ENCODE data around the gene ATOH8.

The ATOH8 gene

DNA sequence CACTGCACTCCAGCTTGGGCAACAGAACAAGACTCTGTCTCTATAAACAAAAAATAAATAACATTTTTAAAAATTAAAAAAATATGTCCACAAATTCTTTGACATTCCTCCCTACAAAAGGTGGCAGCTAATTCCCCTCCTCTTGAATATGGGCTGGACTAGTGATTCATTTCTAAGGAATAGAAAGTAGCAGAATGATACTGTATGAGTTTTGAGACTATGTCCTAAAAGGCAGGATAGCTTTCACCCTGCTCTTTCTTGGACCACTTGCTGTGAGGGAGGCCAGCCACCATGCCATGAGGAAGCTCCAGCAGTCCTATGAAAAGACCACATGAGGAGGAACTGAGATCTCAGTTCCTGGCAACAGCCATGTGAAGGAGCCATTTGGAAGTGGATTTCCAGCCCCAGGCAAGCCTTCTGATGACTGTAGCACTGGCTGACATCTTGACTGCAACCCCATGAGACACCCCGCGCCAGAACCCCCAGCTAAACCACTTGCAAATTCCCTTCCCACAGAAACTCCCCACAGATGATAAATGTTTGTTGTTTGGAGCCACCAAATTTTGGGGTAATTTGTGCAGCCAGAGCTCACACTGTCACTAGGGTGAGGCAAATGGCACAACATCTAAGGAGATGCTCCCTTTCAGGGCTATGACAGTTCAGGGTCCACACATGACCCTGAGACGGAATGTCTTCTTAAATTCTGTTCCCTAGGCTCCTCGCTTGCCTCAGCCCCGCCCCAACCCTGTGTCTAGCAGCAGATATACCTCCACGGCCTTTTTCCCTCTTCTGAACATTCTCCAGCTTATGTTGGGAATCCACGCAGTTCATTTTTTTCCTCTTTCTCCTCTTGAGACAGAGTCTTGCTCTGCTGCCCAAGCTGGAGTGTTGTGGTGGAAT lies 17.1 kb upstream of the ATOH8 start:
- DNase-seq: no peak

DNA sequence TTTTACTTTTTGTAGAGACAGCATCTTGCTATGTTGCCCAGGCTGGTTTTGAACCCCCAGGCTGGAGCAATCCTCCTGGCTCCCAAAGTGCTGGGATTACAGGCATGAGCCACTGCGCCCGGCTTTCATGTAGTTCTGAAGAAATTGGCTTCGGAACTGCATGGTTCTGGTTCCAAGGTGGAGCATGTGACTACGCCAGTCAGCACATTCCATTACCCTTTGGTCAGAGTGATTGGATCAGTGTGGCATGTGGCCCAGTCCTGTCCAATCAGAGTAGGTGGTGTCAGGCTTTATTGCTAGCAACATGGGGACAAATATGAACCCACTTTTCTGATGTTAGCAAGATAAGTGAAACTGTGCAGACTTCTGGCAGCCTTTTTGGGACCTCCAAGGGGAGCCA lies 16.3 kb upstream of the ATOH8 start:
- no peak for DNase-seq

DNA sequence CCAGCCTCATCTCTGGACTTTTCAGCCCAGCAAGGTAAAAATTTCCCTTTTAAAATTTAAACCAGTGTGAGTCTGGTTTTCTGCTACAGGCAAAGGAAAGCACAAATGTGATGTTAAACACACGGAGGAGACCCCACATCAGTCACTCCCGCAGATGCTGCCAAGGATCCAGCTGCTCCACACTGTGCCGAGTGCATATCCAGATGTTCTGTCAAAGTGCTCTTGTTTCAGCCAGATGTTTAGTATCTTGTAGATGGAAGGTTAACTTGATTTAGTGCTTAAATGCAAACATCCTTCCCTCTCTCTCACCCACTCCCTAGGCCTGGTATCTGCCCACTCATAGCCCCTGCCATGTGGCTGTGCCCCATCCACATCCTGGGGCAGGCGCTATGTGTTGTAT lies 15.8 kb upstream of the ATOH8 start:
- no peak for DNase-seq

DNA sequence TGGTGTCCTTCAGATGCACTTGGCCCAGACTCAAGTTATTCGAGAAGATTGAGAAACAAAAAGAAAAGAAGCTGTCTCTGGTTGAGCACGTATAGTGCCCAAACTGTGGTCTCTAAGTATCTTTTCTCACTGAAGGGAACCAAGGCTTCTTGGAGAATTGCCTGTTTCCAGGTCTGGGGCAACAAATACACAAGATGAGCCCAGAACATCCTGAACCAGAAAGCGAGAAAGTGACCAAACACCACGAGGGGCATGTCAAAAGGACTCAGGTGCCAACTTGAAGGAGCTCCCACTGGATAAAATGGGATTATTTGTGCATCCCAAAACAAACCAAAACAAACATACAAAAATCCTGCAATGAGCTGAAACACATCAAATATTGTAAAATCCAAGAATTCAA lies 13.6 kb upstream of the ATOH8 start:
- no peak for DNase-seq

DNA sequence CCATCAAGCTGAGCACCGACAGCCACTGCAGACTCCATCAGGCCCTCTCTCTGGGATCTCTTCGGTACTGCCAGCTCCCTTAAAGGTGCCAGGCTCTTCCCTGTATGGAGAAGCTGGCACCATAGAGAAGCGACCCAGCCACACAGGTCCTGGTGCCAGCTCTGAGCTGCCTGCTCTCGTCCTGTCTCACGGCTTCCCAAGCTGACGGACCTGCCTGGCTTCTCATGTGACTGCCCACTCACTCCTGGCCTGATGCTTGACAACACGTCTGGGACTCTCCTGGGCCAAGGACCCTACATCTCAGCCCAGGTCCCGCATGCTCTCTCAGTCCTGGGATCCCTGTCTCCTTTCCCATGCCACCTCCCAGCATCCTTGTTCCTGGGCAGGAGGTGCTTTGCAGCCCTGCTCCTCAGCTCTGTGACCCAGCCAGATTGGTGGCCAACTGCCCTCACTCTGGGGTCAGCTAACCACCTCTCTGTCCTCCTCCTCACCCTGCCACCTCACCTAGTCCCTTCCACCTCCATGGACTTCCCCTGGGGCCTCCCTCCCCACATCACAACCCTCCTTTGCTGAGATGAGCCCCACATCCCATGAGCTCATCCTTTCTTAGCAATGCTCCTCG lies 12.5 kb upstream of the ATOH8 start:
- no peak for DNase-seq

DNA sequence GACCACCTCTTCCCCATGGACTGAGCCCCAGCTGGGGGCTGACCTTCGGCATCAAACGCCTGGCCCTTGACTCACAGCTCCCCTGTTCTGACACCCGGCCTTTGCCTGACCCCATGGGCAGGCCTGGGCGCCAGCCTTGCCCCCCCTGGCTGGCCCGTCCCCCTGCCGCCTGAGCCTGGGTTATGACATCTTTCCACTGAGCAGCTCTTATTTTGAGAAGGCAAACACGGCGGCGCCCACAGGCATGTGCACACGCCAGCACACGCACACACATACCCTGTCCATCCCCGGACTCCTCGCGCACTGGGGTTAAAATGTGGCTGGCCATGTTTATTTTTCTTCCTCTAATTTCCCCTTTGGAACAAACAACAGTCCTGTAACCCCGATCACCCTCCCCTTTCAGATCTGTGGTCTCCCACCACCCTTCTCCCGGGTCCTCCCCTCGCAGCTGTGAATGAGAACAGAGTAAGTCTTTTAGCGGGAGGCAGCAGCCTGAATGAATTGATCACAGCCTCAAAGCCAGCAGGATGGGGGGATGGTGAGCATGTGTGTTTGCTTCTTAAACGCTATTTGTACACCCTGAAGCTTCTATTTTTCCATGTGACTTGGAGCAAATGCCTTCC lies 11.8 kb upstream of the ATOH8 start:
- no peak for DNase-seq

DNA sequence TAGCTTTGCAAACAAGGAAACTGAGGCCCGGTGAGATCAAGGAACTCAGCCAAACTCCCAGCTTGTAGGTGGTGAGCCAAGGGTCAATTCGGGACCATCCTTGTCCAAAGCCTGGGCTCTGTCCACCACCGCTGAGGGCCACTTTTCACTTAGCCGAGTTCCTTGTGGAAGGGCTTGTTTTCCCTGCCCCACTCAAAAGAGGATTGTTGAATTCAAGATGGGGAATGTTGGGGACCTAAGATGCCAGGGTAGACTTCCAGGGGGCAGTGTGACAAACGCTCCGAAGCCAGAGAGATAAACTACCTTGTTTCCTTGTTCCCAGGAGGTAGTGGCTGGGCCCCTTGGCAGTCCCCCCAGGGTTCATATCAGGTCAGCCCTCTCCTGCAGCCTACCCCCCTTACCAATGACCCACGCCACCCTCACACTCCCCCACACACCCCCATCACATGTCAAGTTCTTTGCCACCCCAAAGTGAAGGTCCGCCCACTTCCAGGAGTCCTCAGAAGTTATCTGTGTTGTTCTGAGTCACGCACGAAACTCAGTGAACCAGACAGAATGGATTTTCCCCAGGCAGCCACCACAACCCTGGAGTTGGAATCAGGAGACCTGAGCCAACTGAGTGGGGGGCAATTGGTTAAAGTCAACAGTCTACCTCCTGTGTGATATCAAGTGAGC lies 10.3 kb upstream of the ATOH8 start:
- DNase-seq: no peak

DNA sequence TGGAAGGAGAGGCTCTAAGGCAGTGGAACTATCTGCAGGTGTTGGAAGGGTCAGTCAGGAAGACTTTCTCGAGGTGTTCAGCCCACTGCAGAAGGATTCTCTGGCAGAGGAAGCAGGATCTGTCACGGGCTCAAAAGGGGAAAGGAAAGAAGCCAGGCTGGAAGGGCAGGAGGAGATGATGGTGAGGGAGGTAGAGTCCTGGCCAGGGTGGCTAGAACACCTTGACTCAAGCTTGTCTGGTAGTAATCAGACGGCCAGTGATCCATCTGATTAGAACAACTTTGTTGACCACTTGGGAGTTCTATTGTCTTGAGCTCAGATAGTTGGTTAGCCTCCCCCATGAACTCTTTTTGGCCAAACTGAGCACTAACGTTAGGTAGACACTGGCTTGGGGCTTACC lies 9.7 kb upstream of the ATOH8 start:
- DNase-seq: no peak

DNA sequence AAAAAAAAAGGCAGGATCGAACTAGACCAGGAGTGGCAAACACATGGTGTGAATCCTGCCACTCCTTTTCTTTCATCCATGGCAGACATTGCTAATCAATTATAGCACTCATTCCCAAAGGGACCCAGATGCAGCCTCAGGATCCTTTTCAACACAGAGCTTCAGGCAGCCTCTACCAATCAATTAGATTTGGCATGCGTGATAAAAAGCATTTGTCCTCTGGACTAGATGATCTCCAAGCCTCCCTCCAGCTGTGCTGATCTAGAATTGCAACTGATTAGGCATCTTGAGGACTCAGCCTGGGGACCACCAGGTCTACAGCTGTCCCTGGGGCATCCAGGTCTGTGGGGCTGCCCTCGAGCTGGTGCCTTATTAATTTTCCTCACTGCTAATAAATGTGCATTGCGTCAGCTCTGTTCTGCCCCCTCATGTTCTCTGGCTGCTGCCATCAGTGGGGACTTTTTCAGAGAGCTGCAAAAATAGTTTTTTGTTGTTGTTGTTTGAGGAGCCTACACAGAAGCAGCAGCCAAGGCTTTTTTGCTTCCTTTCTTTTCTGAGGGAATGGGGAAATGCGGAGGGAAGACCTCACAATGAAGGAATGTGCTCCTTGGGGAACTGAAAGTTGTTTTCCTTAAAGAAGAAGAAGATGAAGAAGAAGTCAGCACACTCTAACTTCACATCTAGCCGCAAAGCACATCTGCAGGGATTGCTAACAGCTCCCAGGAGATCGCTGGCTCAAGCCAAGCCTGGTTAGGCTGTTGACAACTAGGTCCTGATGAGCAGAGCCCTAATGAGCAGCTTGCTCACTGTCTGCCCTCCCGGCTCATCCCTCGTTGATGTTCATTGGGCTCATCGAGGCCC lies 8.8 kb upstream of the ATOH8 start:
- DNase-seq: peak; percentile 45

DNA sequence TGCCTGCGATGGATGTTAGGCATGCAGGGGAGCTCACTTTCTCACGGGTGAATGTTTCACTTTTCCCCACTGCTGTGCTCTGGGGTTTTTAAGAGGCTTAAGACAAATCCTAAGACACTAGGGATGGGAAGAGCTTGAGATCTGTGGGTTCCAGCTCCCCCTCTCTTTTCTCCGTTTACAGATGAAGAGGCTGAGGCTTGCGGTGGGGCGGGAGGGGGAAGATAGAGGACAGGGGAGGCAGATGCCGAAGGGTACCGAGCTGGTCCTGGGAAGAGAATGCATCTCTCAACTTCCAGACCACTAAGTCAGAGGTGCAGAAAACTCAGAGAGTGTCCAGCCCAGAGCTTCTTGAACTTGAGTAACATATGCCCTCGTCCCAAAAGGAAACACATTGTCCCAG lies 8.2 kb upstream of the ATOH8 start:
- DNase-seq: no peak

DNA sequence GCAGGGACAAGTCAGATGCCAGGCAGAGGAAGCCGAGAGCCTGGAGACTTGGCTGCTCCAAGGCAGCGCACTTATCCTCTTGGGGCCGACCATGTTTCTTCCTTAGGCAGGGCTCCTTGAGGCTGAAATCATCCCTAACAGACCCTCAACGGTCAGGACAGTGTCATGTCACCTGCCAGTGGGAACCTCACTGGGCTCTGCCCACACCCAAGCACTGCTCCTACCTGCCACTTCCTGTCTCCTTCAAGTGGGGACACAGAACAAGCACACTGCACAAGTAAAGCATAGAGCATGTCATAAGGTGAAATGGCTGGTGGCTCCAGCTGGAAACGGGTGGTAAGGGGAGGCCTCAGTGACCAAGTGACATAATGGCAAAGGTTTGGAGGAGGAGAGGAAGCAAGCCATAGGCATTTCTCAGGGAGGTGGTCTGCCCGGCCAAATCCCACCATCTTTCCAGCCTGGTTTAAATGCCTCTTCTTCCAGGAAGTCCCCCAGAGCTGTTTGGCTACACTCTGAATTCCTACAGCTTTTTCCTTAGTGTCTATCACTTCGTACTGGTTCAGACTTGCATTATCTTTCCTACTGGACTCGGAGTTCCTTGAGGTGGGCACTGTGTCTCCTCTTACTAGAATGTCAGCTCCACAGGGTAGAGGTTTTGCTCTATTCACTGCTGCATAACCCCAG lies 7.3 kb upstream of the ATOH8 start:
- no peak for DNase-seq

DNA sequence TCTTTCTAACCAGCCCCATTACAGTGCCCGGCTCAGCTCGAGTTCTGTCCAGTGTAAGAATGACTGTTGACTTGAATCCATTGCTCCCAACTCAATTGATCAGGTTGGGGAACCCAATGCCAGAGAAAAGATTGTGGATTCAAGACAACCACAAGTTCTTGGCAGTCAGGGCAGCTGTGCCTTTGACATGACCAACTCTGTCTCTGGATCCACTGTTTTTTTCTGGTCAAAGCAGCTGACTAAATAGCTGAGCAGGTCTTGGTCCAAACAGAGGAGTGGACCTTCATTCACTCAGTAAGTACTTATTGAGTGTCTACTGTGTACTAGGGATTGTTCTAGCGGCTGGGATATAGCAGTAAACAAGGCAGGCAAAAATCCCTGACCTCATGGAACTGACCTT lies 6.3 kb upstream of the ATOH8 start:
- DNase-seq: no peak

DNA sequence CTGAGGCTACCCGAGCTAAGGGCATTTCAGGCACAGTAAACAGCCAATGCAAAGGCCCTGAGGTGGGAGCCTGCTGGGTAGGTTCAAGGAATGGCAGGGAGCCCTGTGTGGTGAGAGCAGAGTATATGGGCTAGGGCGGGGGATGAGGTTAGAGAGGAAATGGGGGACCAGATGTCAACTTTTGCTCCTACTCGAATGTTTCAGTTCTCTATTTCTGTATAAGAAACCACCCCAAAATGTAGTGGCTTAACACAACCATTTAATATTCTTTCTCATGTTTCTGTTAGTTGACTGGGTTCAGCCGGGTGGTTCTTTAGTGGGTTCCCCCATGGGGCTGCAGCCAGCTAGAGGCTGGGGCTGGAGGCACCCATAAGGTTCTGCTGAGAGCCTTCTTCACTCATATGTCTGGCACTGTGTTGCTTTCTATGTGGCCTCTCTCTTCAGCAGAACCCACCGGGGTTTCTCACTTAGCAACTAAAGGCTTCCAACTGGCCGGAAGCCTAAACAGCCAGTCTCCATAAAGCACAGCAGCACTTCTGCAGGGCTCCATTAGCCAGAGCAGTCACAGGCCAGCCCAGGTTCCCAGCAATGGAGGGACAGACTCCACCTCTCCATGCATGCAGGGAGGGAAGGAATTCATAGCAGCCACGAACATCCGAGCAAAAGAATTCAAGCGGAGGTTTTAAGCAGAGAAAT lies 5.6 kb upstream of the ATOH8 start:
- DNase-seq: no peak

DNA sequence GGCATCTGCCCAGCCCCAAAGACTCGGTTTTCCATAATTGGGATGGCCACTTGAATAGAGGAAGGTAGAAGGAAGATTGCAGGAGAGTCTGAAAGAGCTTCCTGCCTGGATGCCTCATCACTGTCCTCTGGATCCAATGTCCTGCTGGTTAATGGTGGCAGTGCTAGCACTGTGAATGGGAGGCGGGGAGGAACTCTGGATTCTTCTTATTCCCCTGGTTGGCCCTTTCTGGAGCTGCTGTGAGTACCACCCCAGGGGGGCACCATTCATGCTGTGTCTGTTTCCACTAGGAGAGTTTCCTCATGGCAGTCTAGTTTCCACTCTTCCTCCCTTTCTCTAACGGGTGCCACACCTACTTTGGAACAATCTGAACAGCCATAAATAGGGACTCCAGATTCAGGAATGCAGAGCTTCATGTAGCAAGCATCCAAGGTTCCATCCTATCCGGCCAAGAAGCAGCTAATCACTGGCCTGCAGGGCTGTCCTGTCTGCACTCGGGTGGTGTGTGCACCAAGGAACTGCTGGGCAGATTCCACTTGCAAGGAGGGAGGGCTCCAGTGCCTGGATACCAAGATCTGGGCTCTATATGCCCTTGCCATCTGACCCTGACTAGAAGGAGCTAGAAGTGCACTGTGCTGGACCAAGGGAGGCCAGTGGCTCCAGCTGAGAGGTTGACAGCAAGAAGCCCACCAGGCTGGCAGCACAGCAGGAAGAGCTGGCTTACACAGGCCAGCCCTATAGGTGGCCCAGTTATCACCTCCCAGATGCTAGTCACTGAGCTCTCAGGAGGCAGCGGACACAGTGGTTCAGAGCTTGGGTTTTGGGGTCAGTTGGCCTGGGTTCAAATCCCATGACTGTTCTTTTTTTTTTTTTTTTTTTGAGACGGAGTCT lies 4.6 kb upstream of the ATOH8 start:
- no peak for DNase-seq

DNA sequence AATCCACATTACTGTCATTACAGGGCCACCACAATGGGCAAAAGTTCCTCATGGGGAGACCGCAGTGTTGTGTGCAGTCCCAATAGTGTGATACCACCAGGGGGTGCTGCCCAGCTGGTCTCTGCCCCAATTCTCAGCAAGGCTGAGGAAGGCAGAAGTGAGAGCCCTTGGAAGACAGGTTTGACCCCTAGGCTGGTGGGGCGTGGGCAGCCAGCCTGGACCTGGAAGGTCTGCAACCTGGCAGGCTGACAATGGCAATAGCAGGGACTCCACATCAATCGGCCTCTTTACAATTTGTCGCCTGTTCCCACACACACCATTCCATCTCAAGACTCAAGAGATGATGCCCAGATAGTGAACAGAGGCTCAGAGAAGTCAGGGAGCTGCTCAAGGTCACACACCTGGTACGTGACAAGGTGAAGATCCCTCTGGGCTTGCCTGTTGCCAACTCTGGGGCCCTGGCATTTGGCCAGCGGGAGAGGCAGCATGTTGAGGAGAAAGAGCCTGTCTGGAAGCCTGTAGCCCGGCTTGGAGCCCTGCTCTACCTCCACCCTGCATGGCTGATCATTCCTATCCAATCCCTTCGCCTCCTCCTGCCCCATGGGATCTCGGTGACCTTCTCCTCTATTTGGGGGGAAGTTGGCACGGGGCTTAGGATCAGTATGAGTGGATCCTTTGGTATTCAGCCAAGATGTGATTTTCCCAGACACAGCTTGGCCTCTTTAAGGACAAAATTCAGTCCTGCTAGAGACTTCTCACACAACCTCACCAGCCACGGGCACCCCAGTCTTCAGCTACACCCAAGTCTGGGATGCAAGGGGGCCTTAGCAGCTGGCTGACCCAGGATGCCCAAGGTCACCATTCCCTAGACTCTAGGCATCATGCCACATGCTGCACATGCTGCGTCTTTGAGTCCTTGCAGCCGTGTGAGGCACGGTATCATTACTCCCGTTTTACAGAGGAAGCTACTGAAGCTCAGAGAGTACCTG lies 2.9 kb upstream of the ATOH8 start:
- no peak for DNase-seq

DNA sequence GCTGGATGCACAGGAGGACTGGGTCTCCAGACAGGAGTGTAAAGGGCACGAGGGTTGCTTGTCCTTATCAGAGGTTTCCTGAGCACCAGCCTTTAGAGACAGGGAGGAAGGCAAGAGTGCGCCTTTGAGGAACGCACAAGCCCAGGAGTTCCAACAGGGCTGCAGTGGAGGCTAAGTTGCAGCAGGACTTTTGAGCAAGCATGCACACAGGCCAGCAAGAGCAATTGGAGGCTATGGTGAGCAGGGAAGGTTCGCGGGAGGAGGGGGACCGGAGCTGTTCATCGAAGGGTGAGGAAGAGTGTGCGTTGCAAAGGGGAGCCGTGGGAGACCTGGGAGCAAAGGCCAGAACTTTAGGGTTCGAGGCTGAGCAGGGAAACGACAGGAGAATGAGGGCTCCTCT lies 2.2 kb upstream of the ATOH8 start:
- no peak for DNase-seq

DNA sequence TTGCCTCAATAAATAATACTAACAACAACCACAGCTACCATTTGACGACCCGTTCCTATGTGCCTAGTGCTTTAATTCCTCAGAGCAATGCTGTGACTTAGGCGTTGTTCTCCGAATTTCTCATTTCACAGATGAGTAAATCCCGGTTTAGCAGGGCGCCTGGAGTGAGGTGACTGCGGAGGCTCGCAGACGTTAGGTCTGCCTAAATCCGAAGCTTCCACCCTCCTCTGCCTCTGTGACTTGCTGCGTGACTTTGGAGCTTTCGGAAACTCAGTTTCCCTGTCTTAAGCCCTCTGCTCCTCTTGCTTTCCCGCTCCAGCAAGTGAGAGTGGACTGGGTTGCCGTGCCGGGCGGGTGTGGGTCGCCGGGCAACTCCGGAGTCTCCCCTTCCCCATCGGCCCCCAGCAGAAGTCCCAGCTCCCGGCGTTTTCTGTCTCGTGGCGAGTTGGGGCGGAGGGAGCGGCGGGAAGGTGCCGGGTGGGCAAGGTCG lies 711 bp upstream of the ATOH8 start:
- DNase-seq: no peak

DNA sequence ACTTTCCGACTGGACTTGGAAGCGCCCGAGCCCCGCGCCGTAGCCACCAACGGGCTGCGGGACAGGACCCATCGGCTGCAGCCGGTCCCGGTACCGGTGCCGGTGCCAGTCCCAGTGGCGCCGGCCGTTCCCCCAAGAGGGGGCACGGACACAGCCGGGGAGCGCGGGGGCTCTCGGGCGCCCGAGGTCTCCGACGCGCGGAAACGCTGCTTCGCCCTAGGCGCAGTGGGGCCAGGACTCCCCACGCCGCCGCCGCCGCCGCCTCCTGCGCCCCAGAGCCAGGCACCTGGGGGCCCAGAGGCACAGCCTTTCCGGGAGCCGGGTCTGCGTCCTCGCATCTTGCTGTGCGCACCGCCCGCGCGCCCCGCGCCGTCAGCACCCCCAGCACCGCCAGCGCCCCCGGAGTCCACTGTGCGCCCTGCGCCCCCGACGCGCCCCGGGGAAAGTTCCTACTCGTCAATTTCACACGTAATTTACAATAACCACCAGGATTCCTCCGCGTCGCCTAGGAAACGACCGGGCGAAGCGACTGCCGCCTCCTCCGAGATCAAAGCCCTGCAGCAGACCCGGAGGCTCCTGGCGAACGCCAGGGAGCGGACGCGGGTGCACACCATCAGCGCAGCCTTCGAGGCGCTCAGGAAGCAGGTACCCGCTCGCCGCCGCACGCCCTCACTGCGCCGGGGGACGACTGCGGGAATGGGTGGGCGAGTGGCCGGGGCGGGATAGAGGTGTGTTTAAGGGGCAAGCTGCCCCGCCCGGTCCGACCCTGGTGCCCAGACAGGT lies 713 bp downstream of the ATOH8 start:
- DNase-seq: no peak
